Left forelimb (tissue), 1 donor: ENCODE results near the gene LRRC40.
"Not testable (repeated sequence)": the region's sequence is repeated elsewhere in the genome, so short reads cannot be mapped to it uniquely, and the experiment has no call there.

Source experiments
- DNase-seq: peaks from one replicate; pipeline ENCODE4 v3.0.0-alpha.2; 2018; ENCODE audit warnings: low spot score

LRRC40 gene

GRCh38 chr1:70202173-70202758 is 3.1 kb downstream of the LRRC40 start:
- DNase-seq, result no peak

DNA sequence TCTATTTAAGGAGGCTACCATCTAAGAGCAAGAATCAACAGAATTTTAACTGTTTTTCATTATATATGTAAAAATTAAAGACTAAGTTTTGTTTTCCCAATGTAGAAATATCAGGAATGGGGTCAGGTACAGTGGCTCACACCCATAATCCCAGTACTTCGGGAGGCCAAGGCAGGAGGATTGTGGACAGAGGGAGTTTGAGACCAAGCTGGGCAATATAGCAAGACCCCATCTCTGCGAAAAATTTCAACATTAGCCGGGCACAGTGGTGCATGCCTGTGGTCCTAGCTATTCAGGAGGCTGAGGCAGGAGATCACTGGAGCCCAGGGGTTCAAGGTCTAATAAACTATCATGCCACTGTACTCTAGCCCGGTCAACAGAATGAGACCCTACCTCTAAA is 5.3 kb downstream of the LRRC40 start:
- DNase-seq, result no peak

DNA sequence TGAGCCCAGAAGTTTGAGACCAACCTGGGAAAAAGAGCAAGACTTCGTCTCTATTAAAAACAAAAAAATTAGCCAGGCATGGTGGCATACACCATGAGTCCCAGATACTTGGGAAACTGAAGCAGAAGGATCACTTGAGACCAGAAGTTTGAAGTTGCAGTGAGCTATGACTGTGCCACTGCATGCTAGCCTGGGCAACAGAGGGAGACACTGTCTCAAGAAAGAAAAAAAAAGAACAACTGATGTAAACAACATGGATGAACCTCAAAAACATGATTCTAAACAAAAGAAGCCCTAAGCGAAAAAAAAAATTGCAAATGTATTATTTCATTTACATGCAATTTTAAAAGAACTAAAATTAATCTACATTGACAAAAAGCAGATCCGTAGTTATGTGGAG is 9.0 kb downstream of the LRRC40 start:
- no peak for DNase-seq

DNA sequence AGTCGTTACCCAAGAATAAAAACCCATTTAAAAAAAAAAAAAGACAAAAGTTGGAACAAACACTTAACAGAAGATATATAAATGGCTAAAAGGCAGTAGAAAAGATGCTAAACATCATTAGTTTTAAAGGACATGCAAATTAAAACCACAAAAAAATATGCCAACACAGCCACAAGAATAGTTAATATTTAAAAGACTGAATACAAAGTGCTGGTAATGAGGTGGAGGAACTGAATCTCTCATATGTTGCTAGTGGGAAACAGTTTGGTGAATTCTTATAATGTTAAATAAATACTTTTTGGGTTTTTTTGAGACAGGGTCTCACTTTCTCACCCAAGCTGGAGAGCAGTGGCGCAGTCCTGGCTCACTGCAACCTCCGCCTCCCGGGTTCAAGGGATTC is 10.0 kb downstream of the LRRC40 start:
- DNase-seq, result no peak

- DNase-seq, result no peak
These were observed 10.8 kb downstream of the LRRC40 start for GRCh38 chr1:70194601-70195000.

DNA sequence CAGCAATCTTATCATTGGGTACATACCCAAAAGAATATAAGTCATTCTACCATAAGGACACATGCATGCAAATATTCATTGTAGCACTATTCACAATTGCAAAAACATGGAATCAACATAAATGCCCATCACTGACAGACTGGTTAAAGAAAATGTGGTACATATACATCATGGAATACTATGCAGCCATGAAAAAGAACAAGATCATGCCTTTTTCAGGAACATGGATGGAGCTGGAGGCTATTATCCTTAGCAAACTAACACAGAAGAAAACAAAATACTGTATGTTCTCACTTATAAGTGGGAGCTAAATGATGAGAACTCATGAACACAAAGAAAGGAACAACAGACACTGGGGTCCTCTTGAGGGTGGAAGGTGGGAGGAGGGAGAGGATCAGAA is 12.9 kb downstream of the LRRC40 start:
- not testable (repeated sequence) for DNase-seq

DNA sequence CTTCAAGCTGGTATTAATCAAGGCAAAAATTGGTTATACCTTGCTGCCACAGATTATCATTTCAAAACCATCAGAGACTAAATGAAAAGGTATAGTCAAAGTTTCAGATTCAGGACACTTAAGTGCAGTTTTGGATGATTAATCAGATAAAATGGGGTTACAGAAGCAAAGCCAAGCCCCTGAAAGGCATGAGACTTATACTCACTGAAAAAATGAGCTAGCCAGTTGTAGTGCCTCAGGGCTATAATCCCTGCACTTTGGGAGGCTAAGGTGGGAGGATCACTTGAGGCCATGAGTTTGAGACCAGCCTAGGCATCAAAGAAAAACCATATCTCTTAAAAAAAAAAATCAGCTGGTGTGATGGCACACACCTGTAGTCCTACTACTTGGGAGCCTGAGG is 15.2 kb downstream of the LRRC40 start:
- DNase-seq, result no peak

- DNase-seq, result no peak
These were observed 16.9 kb downstream of the LRRC40 start for GRCh38 chr1:70188522-70188921.

GRCh38 chr1:70185181-70185580 is 20.2 kb downstream of the LRRC40 start:
- not testable (repeated sequence) for DNase-seq

DNA sequence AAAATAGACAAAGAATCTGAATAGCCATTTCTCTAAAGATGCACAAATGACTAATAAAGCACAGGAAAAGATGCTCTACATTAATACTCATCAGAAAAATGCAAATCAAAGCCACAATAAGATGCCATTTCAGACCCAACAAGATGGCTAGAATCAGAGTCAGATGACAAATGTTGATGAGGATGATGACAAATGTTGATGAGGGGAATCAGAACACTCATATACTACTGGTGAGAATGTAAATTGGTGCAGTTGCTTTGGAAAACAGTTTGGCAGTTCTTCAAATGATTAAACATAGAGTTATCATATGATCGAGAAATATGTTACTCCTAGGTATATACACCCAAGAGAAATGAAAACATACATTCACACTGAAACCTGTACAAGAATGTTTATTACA is 33.9 kb downstream of the LRRC40 start:
- DNase-seq, result no peak

DNA sequence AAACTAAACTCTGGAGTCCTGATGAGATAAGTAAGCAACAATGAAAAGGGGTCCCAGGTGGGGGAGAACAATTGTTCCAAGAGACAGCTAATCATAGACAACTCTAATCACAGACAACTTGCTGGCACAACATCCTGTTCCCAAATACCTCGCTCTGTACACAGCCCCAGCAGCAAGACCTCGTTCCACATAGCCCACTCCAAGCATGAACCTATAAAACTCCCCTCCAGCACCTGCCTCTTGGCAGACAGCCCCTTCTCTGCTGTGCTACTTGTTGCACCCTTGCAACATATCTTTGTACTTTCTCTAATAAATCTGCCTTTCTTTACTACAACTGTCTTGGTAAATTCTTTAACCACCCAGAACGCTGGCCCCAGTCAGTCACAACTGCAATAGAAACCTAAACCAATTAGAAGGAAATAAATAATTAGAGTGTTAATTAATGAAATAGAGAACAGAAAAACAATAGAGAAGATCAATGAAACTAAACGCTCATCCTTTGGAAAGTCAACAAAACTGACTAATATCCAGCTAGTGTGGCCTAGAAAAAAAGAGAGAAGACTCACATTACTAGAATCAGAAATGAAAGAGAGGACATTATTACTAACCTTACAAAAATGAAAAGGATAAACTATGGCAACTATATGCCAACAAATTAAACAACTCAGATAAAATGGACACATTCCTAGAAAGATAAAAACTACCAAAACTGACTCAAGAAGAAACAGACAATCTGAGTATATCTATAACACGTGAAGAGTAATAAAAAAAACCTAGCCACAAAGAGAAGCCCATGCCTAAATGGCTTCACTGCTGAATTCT is 36.1 kb downstream of the LRRC40 start:
- DNase-seq, result no peak

DNA sequence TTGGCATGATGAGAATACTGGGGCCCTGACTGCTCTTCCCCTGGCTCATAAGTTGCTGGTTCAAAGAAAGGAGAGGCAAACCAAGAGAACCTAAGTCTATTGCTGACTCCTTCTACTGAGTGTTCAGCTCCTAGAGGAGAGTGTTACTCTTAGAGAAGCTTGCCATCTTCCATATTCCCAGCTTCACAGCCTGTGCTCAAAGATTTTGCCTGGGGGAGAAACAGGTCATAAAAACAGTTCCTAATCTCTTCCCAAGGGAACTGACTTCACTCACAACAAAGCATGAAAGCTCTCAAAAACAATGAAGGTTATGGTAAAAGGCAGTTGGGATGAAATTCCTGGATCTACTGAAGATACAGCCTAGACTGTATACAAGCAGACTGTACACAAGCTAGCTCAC is 37.1 kb downstream of the LRRC40 start:
- no peak for DNase-seq

GRCh38 chr1:70164350-70164749 is 41.0 kb downstream of the LRRC40 start:
- no peak for DNase-seq

- DNase-seq, result no peak
These were observed 48.8 kb downstream of the LRRC40 start for GRCh38 chr1:70156529-70157120.

DNA sequence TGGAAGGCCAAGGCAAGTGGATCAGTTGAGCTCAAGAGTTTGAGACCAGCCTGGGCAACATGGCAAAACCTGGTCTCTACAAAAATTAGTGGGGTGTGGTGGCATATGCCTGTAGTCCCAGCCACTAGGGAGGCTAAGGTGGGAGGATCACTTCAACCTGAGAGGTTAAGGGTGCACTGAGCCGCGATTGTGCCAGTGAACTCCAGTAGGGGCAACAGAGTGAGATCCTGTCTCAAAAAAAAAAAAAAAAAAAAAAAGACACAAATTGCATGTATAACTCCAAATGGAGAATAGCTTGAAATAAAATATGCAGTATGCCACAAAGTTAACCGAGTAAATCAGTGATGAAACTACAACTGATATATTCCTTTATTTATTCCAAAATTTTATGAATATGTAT is 51.6 kb downstream of the LRRC40 start:
- DNase-seq, result no peak

GRCh38 chr1:70150444-70150843 is 54.9 kb downstream of the LRRC40 start:
- DNase-seq, result no peak

- no peak for DNase-seq
These were observed 58.9 kb downstream of the LRRC40 start for GRCh38 chr1:70146488-70146887.

DNA sequence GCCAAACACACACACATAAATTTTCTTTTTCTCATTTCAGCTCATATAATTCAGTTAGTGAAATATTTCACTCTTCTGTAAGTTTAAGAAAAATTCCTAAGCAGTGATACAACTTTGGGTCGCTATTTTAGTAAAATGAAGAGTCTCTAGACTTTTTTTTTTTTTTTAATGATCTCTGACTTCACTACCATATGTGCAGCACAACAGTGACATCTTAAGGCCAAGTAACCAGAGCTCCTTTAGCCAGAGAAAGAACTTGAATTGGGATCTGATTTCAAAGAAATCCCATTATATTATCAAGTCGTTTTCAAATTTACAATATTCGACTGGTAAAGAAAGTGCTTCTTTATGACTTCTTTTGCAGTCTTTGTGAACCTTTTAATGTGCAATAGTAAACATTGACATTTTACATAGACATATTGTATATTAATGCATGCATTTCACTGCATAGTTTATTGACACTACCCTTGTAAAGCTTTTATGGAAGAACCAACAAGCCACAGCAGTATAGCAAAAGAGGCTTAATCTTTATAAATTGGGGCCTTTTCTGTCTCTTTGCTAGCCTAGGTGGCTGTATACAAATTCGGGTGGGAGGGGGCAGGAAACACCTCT is 62.2 kb downstream of the LRRC40 start:
- no peak for DNase-seq

- no peak for DNase-seq
These were observed 63.3 kb downstream of the LRRC40 start for GRCh38 chr1:70142075-70142474.

DNA sequence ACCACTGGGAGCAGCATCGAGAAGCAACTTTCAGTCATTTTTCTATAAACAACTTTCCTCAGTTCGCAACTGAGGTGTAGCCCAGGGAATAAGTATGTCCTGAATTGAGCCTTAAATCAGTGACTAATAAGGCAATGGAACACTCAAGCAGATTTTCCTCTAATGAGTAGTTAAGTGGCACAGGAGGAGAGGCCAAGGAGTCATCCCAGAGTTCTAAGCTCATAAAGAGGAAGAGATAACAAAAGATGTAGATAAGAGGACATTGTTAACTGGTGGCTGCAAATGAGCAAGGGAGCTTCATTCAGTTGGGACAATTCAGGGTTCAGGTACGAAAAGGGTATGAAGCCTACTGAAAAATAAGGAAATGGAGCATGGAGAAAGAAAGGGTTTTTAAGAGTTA is 64.5 kb downstream of the LRRC40 start:
- no peak for DNase-seq

DNA sequence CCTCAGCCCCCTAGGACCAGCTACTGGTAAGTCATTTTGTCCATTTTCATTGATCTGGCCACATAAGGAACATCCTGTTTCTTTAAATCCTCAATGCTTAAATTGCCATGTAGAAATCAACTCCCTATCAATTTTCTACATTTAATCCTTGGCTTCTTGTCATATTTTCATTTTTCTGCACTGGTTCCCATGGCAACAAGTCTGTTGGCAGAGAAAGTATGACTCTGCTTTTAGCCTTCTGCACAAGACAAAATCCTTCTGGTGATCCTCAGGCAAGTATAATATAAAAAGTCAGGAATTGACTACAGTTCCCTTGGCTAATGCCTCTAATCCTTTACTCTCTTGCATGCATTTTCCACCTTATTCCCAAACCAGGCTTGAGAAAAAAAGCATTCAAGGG is 65.0 kb downstream of the LRRC40 start:
- DNase-seq, result no peak

DNA sequence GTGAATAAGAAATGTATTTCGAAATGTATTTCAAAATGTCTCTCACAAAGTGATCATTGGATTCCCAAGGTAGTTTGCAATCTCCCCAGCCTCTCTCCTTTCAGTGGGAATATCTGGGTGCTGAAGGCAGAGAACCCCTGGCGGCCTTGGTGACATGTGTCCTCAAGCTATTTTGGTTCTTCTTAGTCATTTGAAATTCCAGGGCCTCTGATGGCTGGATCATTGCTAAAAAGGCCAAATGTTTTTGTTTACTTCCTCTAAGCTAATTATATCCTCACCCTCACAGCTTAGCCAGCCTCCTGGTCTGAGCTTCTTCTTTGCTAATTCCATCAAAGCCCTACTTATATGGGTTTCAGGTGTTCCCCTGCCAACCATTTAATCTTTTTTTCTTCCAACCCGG is 71.2 kb downstream of the LRRC40 start:
- no peak for DNase-seq

DNA sequence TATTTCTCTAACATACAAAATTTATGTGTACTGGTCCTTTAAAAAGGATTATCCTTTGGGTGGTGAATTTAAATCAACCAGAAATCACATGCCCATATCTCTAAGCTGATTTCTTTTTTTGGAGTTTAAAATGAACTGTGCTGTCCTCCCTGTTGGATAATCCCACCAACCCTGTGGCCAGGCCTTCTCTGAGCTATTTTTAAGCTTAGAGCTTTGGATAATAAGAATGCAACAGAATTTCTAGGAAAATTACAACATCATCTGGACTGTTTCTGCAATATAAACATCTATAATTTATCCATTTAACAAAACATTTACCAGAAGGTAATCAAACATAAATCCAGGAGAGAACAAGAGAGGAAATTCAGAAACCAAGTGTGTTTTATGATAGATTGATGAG is 88.3 kb downstream of the LRRC40 start:
- no peak for DNase-seq
